Left renal cortex interstitium (tissue), 4 donors: ENCODE data around the gene ADPGK. TPM values are rescaled to one million over a fixed set of nuclear protein-coding genes. Genes with fewer than 3 reads are reported as not detected.

ENCODE experiments used
- DNase-seq, 4 donors: peaks; one replicate each; pipeline ENCODE4 v3.0.0-alpha.2; 2013; ENCODE audit warnings: low read depth in 4 of 4, low spot score in 2 of 4, missing footprints in 1 of 4
- polyA plus RNA-seq, 4 donors: library from polyadenylated mRNA; unstranded; fragments of 120-200 nt; gene quantifications; one replicate each; pipeline ENCODE4 v1.2.1, GENCODE V29; 2013; ENCODE audit not compliant: insufficient read length in 4 of 4

ADPGK gene
- polyA plus RNA-seq, 4 donors = 50.3 to 67.1 (median 57.4) TPM

- DNase-seq = no peak
Observed at GRCh38 chr15:72792431-72792830, 8.9 kb upstream of the ADPGK start.

GRCh38 chr15:72790302-72790910 is 6.8 kb upstream of the ADPGK start:
- no peak for DNase-seq

GRCh38 chr15:72787526-72787925 is 4.0 kb upstream of the ADPGK start:
- DNase-seq = no peak

- DNase-seq = no peak
Observed at GRCh38 chr15:72786676-72787345, 3.3 kb upstream of the ADPGK start.

GRCh38 chr15:72786242-72786641 is 2.7 kb upstream of the ADPGK start:
- no peak for DNase-seq

- DNase-seq = no peak
Observed at GRCh38 chr15:72785841-72786240, 2.3 kb upstream of the ADPGK start.

GRCh38 chr15:72785432-72785831 is 1.9 kb upstream of the ADPGK start:
- no peak for DNase-seq

- no peak for DNase-seq
Observed at GRCh38 chr15:72784456-72784876, 908 bp upstream of the ADPGK start.

- DNase-seq = no peak
Observed at GRCh38 chr15:72783004-72783639, 436 bp downstream of the ADPGK start.

- DNase-seq = no peak
Observed at GRCh38 chr15:72782274-72783003, 1.1 kb downstream of the ADPGK start.

- no peak for DNase-seq
Observed at GRCh38 chr15:72781631-72782030, 1.9 kb downstream of the ADPGK start.

- no peak for DNase-seq
Observed at GRCh38 chr15:72778796-72779195, 4.8 kb downstream of the ADPGK start.

- DNase-seq = no peak
Observed at GRCh38 chr15:72774696-72775383, 8.7 kb downstream of the ADPGK start.

GRCh38 chr15:72771329-72771725 is 12.2 kb downstream of the ADPGK start:
- DNase-seq = no peak

GRCh38 chr15:72770673-72771328 is 12.8 kb downstream of the ADPGK start:
- DNase-seq = no peak

- DNase-seq = no peak
Observed at GRCh38 chr15:72766780-72767179, 16.8 kb downstream of the ADPGK start.

GRCh38 chr15:72766025-72766424 is 17.5 kb downstream of the ADPGK start:
- DNase-seq = no peak

- no peak for DNase-seq
Observed at GRCh38 chr15:72764656-72765055, 18.9 kb downstream of the ADPGK start.

GRCh38 chr15:72760590-72761260 is 22.8 kb downstream of the ADPGK start:
- no peak for DNase-seq

- DNase-seq = no peak
Observed at GRCh38 chr15:72758182-72758581, 25.4 kb downstream of the ADPGK start.
